ENCODE data around the gene SUMF1.

SUMF1 gene

DNA sequence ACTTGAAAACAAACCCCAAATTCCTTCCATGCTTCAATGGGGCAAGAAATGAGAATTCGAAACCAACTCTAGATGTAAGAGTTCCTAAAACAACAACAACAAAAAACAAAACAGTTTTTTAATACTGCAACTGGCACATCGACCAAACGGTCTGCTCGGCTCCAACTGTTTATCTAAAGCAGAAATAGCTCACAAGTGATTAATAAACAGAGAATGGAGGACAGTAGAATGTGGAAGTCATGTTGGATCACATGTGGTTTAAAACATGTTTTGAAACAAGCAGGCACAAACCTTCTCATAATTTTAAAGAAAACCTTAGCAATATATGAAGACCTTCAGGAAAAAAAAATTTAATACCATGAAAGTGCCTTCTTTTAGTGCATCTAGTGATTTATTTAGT, 108.8 kb downstream of the SUMF1 start:
- DNase-seq, result no peak
- in situ Hi-C loops (cut with HindIII; ENCODE audit: low pct_ligation_motif_present, low pct_unique_long_range_greater_than_20kb, low sequenced_read_pairs), result no loop called here

DNA sequence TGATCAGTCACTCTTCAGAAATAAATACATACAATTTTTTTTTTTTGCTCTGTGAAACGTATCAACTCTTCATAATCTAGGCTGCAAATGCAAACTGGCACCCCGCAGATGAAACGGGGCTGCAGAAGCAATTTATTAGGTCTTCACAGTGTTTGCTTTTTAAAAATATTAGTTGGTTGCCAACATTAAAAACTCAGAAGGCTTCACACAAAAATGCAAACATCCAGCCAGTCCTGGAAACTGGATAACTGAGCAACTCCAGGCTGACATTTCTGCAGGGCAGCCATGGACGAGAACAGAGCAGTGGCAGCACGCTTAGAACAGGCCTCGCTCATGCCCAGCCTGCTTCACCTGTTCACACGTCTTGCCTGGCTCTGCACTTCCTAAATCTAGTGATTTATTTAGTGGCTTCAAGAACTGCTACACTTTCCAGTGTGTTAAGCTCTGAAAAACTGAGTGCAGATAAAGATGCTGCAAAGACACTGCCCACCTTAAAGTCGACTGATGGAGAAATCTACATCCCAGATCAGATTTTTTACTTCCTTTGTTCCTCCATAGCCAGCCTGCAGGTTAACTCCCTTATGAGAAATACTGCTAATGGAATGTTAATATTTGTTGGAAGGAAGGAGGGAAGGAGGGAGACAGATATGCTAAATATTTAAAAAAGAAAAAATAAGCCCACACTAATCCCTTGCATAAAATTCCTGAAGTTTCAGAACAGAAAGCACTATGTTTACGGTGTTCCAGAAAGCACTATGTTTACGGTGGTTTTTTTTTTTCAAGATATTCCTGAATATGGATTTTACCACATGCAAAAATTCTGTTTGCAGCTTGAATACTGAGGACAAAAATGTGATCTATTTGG, 110.3 kb downstream of the SUMF1 start:
- in situ Hi-C loops (cut with HindIII; ENCODE audit: low pct_ligation_motif_present, low pct_unique_long_range_greater_than_20kb, low sequenced_read_pairs), result no loop called here
- no peak for DNase-seq

DNA sequence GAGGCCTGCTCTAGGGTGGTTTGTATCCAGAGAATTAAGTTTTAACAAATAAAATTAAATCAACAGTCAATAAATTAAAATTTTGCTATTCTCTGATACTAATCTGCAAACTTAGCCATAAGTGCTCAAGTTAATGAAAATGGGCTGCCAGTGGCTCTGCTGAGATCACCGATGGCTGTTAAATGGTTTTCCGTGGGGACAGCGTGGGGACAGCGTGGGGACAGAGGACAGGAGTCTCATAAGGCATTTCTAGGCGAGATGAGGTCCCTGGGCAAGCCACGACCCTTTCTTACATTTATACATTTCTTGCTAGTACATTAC, 110.9 kb downstream of the SUMF1 start:
- DNase-seq, result no peak
- in situ Hi-C loops (cut with HindIII; ENCODE audit: low pct_ligation_motif_present, low pct_unique_long_range_greater_than_20kb, low sequenced_read_pairs), result no loop called here

DNA sequence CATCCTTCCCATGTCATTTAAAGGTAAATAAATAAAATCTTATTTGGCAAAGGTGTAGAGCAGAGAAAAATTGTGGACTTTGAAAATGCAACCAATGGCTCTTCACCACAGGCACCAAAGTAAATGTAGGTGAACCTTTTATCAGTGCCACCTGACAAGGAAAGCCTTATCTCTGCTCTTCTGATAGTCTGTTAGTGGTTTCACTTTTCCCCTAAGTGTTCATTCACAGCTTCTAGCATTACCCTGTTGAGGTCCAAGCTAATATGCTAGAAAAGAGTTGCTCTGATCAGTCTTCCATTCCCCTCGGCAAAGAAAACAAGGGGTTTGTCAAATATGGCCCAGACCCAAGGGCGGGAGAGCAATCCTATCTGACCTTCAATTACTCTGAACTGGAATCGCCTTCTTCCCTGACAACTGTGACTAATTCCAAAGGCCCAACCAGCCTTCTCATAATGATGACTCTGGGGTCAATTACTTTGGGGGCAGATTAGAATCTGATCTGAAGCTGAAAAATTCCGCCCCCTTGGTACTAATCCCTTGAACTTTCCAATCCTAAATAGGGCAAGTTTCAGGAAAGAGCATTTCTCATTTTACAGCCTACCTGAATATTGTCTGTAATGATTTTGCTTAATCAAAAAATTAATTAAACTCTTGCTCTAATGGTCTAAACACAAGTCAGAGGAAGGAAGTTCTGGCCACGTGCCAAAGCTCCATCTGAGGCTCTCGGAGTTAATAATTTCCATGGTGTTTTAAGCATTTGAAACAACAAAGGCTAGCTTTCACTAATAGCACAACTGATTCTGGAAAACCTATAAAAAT, 111.5 kb downstream of the SUMF1 start:
- no peak for DNase-seq
- in situ Hi-C loops (cut with HindIII; ENCODE audit: low pct_ligation_motif_present, low pct_unique_long_range_greater_than_20kb, low sequenced_read_pairs), result no loop called here

DNA sequence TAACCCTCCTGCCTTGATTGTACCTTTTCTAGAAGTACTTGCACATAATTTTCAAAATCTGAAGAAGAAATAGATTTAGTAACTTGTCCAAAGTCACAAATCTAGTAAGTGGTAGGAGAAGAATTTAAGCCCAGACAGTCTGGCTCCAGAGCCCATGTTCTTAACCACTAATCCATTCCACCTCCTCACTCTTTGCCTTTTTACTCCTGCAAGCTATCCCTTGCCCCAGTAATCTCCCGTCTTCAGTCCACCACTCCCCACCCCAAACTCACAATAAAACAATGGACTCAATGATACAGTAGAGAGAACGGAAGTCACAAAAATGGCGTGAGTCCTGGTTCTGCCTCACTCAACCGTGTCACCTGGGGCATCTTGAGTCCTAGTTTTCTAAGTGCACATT, 115.2 kb downstream of the SUMF1 start:
- in situ Hi-C loops (cut with HindIII; ENCODE audit: low pct_ligation_motif_present, low pct_unique_long_range_greater_than_20kb, low sequenced_read_pairs), result no loop called here
- no peak for DNase-seq

DNA sequence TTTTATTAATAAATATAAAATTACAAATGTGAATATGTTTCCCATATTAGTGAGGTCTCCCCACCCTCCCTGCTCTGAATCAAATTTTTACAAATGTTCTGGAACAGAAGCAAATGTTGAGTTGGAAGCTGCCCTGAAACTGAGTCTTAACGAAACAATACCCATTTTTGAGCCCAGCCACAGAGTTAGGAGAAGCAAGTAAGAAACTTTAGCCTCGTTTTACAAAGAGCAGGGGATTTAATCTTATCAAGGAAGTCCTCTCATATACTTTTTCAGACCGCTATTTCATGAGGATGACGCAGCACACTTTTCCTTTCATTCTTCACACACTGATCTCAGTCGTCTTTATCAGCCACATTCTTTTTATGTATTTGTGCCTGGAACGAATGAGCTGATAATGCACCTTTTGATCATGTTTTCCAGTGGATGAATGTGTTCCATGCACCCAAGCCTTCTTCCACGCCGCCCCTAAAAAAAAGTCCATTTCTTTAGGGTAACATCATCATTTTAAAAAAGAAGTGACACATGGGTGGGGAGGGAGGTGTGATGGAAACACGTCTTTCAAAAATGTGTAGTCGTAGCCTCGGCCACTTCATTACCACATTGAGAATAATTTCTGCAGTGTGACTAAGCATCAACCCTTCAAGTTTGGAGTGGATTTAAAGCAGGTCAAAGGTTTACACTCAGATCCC, 115.8 kb downstream of the SUMF1 start:
- in situ Hi-C loops (cut with HindIII; ENCODE audit: low pct_ligation_motif_present, low pct_unique_long_range_greater_than_20kb, low sequenced_read_pairs), result no loop called here
- no peak for DNase-seq

DNA sequence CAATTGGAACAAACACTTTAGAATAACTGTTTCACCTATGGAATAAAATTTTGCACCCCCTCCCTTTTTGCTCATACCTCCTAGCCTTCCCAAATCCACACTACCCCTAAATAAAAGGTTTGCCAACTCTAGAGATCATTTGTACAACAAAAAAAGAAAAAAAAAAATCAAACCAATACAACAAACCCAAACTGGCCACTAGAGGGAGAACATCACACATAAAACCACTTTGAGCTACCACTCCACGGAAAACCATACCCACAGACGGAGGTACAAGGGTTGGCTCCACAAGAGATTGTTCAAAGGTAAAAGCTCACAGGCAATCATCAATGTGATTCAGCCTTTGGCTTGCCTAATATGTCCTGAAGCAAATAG, 116.3 kb downstream of the SUMF1 start:
- in situ Hi-C loops (cut with HindIII; ENCODE audit: low pct_ligation_motif_present, low pct_unique_long_range_greater_than_20kb, low sequenced_read_pairs), result no loop called here
- peak; percentile 55 for DNase-seq

DNA sequence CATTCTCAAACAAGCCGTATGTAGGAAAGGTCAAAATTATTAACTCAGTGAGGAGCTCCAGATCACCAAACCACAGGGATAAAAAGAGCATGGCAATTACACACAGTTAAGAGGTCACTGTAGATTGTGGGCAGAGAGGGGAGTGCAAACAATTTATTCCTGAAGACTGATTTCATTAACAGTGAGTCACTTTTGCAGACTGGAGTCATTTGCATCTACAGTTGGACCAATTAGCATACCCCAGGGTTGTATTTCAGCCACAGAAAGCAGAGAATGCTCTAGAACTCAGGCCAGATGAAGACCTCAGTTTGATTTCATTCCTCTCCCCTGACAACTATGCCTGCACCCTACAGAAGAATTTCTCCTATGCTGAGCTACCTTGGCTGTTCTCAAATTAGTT, 123.8 kb downstream of the SUMF1 start:
- in situ Hi-C loops (cut with HindIII; ENCODE audit: low pct_ligation_motif_present, low pct_unique_long_range_greater_than_20kb, low sequenced_read_pairs), result no loop called here
- no peak for DNase-seq

DNA sequence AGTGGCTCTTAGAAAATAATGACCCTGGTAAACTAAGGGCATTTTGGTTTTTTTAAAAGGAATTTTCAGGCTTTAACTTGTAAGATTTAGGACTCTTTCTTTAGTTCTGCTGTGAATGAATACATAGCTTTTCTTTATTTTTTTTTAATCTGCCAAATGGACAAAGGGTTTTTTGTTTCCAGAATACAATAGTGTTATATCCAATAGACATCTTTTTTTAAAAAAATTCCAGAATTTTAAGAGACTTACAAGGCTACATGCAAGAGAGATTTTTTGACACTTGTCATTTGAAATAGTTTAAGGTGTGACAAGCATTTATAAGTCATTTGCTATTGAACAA, 125.8 kb downstream of the SUMF1 start:
- in situ Hi-C loops (cut with HindIII; ENCODE audit: low pct_ligation_motif_present, low pct_unique_long_range_greater_than_20kb, low sequenced_read_pairs), result no loop called here
- no peak for DNase-seq

DNA sequence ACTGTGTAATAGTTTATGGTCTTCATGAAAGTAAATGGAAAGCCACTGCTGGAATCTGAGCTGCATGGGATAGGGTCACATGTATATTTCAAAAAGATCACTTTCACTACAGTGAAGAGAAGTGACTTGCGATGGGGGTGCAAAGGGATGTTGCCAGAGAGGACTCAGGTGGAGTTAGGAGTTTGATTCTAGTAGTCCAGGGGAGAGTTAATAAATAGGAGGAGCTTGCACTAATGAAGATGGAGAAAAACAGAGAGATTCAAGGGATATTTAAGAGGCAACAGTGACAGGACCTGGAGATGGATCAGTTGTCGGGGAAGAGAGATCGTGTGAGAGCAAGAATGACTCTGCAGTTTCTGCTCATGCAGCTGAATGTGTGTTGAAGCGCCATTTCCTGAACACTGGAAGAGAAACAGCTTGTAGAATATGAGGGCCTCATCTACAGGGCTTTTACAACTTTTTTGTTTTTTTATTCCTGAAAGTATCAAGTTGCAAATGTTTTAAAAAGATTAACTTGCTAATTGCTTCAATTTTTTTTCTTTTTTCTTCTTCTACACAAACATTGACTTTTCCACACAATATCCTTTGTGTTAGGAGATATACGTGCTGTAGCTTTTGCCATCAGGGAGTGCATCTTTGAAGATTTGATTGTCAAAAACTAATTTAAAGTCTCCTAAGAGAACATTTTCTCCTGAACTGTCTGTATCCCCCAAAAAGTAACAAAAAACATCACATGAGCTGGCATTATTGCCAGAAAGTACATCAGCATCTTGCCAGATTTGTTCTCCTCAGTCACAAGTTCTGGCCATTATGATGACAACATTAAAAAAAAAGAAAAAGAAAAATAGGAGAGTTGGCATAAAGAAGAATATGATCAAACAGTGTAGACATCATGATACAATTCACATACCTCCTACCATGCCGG, 126.4 kb downstream of the SUMF1 start:
- no peak for DNase-seq
- in situ Hi-C loops (cut with HindIII; ENCODE audit: low pct_ligation_motif_present, low pct_unique_long_range_greater_than_20kb, low sequenced_read_pairs), result no loop called here

DNA sequence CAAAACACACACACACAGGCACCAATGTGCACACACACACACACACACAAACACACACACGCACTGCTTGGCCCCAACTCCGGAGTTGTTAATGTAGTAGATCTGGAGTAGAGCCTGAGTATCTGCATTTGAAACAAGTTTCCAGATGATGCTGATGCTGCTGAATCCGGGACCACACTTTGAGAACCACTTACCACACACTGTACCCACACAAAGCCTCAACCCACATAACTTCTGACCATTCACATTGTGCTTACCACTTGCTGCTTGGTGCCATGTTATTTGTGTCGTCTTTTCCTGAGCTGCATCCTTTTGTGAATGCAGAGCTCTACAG, 127.0 kb downstream of the SUMF1 start:
- in situ Hi-C loops (cut with HindIII; ENCODE audit: low pct_ligation_motif_present, low pct_unique_long_range_greater_than_20kb, low sequenced_read_pairs), result no loop called here
- DNase-seq, result no peak

DNA sequence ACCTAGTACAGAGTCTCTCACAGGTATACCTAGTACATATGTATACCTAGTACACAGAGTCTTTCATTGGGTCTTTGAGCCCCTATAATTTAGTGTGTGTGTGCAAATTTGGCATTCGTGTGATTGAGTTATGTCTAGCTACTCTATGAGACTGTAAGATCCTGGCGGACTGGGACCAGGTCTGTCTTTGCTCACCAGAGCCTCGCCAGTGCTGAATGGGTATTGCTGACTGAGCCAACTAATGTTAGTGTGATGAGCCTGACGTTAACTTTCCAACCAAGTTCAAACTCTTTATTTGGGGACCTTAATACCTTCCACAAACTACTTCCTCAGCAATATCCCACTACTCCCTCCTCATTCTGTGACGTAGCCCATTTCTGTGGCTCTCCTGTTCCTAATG, 128.3 kb downstream of the SUMF1 start:
- DNase-seq, result no peak
- in situ Hi-C loops (cut with HindIII; ENCODE audit: low pct_ligation_motif_present, low pct_unique_long_range_greater_than_20kb, low sequenced_read_pairs), result no loop called here

DNA sequence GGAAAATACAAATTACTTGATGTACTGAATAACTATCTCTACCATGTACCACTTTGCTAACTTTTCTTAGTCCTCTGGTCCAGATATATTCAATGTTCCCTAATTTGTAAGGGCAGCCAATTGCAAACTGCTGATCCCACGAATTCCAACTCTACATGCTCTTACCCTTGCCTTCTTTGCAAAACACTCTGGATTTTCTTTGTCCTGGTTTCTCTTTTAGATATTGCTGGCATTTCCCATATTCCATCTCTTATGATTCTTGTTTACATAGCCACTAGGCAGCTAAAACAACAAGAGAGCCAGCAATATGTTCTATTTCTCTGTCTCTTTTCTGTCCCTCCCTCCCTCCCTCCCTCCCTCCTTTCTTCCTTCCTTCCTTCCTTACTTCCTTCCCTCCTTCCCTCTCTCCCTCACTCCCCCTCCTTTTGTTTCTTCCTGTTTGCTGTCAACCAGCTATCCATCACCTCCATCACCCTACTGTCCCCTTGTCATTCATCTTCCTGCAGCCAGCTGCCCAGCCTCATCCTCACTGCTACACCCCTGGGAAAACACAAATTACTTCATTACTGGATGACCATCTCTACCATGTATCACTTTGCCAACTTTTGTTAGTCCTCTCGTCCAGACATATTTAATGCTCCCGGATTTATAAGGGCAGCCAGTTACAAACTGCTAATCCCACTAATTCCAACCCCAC, 130.1 kb downstream of the SUMF1 start:
- no peak for DNase-seq
- in situ Hi-C loops (cut with HindIII; ENCODE audit: low pct_ligation_motif_present, low pct_unique_long_range_greater_than_20kb, low sequenced_read_pairs), result no loop called here

DNA sequence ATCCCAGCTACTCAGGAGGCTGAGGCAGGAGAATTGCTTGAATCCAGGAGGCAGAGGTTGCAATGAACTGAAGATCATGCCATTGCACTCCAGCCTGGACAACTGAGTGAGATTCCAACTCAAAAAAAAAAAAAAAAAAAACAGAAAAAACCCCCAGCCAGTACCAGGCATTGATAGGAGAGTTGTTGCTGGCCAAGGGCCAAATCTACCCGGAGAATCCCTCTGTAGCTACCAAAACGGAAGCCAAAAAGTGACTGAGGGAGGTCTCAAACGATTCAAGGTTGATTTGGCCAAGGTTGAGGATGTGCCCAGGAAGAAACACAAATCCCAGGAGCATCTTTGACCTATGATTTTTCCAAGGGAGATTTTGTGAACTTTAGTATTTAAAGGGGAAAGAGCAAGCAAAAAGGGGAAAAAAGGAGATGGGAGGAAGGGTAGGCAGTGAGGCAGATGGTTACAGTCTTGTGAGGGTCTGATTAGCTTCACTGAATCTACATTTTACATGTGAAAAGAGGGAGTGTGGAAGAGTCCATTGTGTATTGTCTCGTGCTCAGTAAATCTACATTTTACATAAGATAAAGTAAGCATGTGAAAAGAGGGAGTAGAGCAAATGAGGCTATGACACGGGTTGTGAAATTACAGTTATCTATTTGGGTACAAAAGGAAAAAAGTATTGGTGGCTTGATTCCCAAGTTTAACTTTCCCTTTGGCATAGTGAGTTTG, 131.1 kb downstream of the SUMF1 start:
- in situ Hi-C loops (cut with HindIII; ENCODE audit: low pct_ligation_motif_present, low pct_unique_long_range_greater_than_20kb, low sequenced_read_pairs), result no loop called here
- DNase-seq, result no peak

DNA sequence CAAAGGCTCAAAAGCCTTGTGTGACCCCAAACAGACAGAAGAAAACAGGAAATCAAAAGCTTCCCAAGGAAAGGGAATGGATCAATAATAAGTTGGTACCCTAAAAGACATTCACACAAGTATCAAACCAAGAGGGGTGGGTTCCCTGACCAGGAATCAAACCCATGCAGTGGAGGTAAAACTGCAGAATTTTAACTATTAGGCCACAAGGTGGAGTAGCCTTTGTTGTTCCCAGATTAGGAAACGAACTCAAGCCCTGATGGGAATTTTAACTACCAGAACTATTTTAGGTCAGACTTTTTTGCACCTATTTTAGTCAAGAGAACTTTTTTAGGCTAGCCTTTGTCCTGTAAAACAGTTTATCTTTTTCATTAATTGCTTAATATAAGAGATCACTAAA, 132.5 kb downstream of the SUMF1 start:
- in situ Hi-C loops (cut with HindIII; ENCODE audit: low pct_ligation_motif_present, low pct_unique_long_range_greater_than_20kb, low sequenced_read_pairs), result no loop called here
- DNase-seq, result no peak

DNA sequence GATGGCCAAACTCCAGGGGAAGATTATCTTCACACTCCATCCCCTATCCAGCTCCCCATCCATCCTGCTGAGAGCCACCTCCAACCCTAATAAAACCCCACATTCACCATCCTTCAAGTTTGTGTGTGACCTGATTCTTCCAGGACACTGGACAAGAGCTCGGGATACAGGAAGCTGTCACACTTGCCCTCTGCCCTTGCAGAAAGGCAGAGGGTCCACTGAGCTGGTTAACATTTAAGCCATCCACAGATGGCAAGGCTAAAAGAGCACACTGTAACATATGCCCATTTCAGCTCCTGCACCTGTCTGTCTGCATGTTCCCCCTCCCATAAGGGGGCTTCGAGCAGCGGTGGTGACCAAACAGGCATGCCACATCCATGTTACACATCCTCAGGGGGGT, 134.1 kb downstream of the SUMF1 start:
- DNase-seq, result no peak
- in situ Hi-C loops (cut with HindIII; ENCODE audit: low pct_ligation_motif_present, low pct_unique_long_range_greater_than_20kb, low sequenced_read_pairs), result no loop called here

DNA sequence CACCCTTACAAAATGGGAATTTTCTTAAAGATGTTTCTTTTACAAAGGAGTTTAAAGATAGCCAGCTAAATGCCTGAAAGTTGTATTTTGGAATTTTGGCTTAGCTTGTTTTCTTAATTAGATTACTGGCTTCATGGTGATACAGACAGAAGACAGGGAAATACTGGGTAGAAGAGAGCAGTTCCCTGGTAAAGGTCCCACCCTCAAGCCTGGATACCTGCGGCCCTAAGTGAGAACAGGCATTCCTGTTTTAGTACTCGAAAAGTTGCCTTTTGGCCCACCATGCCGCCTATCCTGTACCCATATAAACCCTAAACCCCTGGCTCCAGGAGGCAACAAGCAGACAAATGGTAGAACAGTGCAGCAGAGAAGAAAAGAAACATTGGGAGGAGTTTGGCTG, 134.5 kb downstream of the SUMF1 start:
- in situ Hi-C loops (cut with HindIII; ENCODE audit: low pct_ligation_motif_present, low pct_unique_long_range_greater_than_20kb, low sequenced_read_pairs), result no loop called here

DNA sequence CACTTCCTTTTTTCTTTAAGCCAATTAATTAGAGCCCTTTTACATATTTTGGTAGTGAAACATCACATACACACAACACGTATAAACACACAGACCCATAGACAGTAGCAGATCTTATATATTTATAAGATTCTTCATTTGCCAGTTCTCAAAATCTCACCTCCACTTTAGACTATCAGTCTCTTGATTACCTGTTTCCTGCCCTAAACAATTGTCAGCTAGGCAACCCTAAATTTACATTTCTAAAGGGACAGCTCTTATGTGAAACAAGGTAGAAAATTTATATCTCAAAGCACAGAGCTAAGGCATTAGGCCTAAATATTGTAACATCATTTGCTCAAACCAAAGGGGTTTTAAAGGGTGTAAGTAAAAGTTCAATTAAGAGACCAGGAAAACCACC, 135.0 kb downstream of the SUMF1 start:
- in situ Hi-C loops (cut with HindIII; ENCODE audit: low pct_ligation_motif_present, low pct_unique_long_range_greater_than_20kb, low sequenced_read_pairs), result no loop called here
- no peak for DNase-seq

More for the DNA sequence above, 134.5 kb downstream of the SUMF1 start:
- DNase-seq, result no peak

Measured in ACHN (cell line).